WTC11 (cell line): ENCODE data around the gene RHCG. TPM values are rescaled to one million over a fixed set of nuclear protein-coding genes. Genes with fewer than 3 reads are reported as not detected.
A peak's percentile ranks its signal among the peaks of the same experiment; 100 is the strongest.

Experiments used
- ATAC-seq: fragments of 200-7000 bp; cut with Tn5 transposase; 2 replicates; pipeline ENCODE4 v1.10.0; 2021; ENCODE audit warnings: mild to moderate bottlenecking, moderate library complexity
- CTCF ChIA-PET: fragments of 300-600 bp; sonication (Branson Sonifier 250); formaldehyde crosslinking; loops from one replicate; lab custom pipeline; 2021; ENCODE audit warnings: antibody characterized with exemption; lab: Charles Lee
- POLR2A ChIA-PET: fragments of 350-600 bp; sonication (Branson Sonifier 250); formaldehyde crosslinking; loops from one replicate; lab custom pipeline; 2021; ENCODE audit warnings: antibody characterized with exemption; lab: Charles Lee
- DNase-seq: peaks from one replicate; pipeline ENCODE4 v3.0.0; 2021; ENCODE audit warnings: low spot score
- H3K27ac Mint-ChIP-seq: 2 replicates; pipeline ENCODE4 v1.8.0; 2021; ENCODE audit warnings: mixed read lengths
- H3K27me3 Mint-ChIP-seq: 2 replicates; pipeline ENCODE4 v1.8.0; 2021; ENCODE audit warnings: low read depth, mild to moderate bottlenecking, moderate library complexity, mixed read lengths
- H3K36me3 Mint-ChIP-seq: 2 replicates; pipeline ENCODE4 v1.8.0; 2021; ENCODE audit warnings: mixed read lengths
- H3K4me1 Mint-ChIP-seq: 2 replicates; pipeline ENCODE4 v1.8.0; 2022; ENCODE audit warnings: mixed read lengths
- H3K4me3 Mint-ChIP-seq: 2 replicates; pipeline ENCODE4 v1.8.0; 2021; ENCODE audit warnings: mild to moderate bottlenecking, moderate library complexity, mixed read lengths
- H3K9me3 Mint-ChIP-seq: 2 replicates; pipeline ENCODE4 v1.8.0; 2021; ENCODE audit warnings: mixed read lengths
- ESRRA ChIP-seq: sonication (generic); formaldehyde crosslinking; IDR thresholded peaks from 2 replicates; pipeline ENCODE4 v1.8.1; 2022; ENCODE audit warnings: mild to moderate bottlenecking, missing genetic modification reagents, borderline replicate concordance
- FOXJ3 ChIP-seq: sonication (generic); formaldehyde crosslinking; IDR thresholded peaks from 2 replicates; pipeline ENCODE4 v1.9.0; 2021; ENCODE audit warnings: missing genetic modification reagents, mild to moderate bottlenecking, borderline replicate concordance
- GABPB1 ChIP-seq: sonication (generic); formaldehyde crosslinking; IDR thresholded peaks from 2 replicates; pipeline ENCODE4 v1.8.1; 2023; ENCODE audit warnings: mild to moderate bottlenecking, missing genetic modification reagents
- JAZF1 ChIP-seq: fragments of 250-450 bp; sonication (Bioruptor Pico); IDR thresholded peaks from 2 replicates; pipeline ENCODE4 v1.9.0; 2021; ENCODE audit warnings: moderate library complexity, mild to moderate bottlenecking, inconsistent platforms
- MXD4 ChIP-seq: fragments of 250-450 bp; sonication (Bioruptor Pico); IDR thresholded peaks from 2 replicates; pipeline ENCODE4 v1.8.0; 2021; ENCODE audit warnings: mild to moderate bottlenecking, moderate library complexity, borderline replicate concordance
- SMAD4 ChIP-seq: sonication (generic); formaldehyde crosslinking; IDR thresholded peaks from 2 replicates; pipeline ENCODE4 v1.8.0; 2022; ENCODE audit warnings: mild to moderate bottlenecking, missing genetic modification reagents
- TEAD1 ChIP-seq: sonication (generic); formaldehyde crosslinking; IDR thresholded peaks from 2 replicates; pipeline ENCODE4 v1.8.0; 2022; ENCODE audit warnings: mild to moderate bottlenecking, missing genetic modification reagents
- ZNF232 ChIP-seq: sonication (generic); formaldehyde crosslinking; IDR thresholded peaks from 2 replicates; pipeline ENCODE4 v1.8.0; 2022; ENCODE audit warnings: mild to moderate bottlenecking, missing genetic modification reagents
- total RNA-seq: library from RNA; stranded (reverse); gene quantifications from 3 replicates; pipeline ENCODE4 v1.2.3, GENCODE V29; 2021
- TF ChIP-seq, protein P1 (sequence below): sonication (generic); formaldehyde crosslinking; IDR thresholded peaks from 2 replicates; pipeline ENCODE4 v1.8.1; 2023; ENCODE audit warnings: mild to moderate bottlenecking, missing genetic modification reagents, moderate library complexity
- TF ChIP-seq, protein P2 (sequence below): sonication (generic); formaldehyde crosslinking; IDR thresholded peaks from 2 replicates; pipeline ENCODE4 v1.8.0; 2022; ENCODE audit warnings: mild to moderate bottlenecking, missing genetic modification reagents
- TF ChIP-seq, protein P3 (sequence below): sonication (generic); formaldehyde crosslinking; IDR thresholded peaks from 2 replicates; pipeline ENCODE4 v1.8.1; 2022; ENCODE audit warnings: mild to moderate bottlenecking, moderate library complexity, missing genetic modification reagents
- TF ChIP-seq, protein P4 (sequence below): fragments of 250-450 bp; sonication (Bioruptor Pico); IDR thresholded peaks from 2 replicates; pipeline ENCODE4 v1.9.0; 2021; ENCODE audit warnings: mild to moderate bottlenecking
- TF ChIP-seq, protein P5 (sequence below): fragments of 250-450 bp; sonication (Bioruptor Pico); conservative IDR thresholded peaks from 2 replicates; pipeline ENCODE4 v1.9.0; 2021; ENCODE audit warnings: mild to moderate bottlenecking

Gene RHCG
- total RNA-seq, 1 experiment from 2014 or later = 0.31 TPM

DNA sequence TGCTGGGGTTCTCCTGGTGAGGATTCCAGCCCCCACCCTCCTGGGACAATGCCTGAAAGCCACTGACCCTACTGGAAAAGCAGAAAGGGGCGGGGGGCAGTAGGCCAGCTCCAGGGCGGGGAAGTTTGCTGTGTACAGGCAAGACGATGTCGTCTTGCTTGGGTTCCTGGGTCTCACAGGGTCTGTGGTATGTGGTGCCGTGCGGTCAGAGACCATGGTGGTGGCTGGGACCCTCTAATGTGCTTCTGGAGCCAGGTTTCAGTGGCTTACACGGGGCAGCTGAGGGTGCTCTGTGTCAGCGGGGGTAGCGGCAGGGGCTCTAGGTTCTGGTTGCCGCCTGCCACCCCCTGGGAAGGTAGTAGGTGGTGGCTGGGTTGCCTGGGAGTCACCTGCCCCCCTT, 54.2 kb downstream of the RHCG start:
- ATAC-seq = no peak
- no peaks in the 10 kb centered on the region for H3K36me3 Mint-ChIP-seq
- POLR2A ChIA-PET = no interaction called here
- CTCF ChIA-PET = interaction anchor here (0.6 to 10.3 kb wide), 42 partner anchors 8 to 133 kb away, joined by 3 to 142 read pairs (median 6); partner anchors contain the start of genes POLG, RHCG and TICRR
- peaks cover 32% of the 10 kb centered on the region for H3K27me3 Mint-ChIP-seq
- no peak for DNase-seq
- no peak overlapping the region for H3K4me3 Mint-ChIP-seq
- H3K4me1 Mint-ChIP-seq = peaks cover 29% of the 10 kb centered on the region
- TF ChIP-seq MXD4 (CRISPR knock-in tag) (no peak), TEAD1 (CRISPR knock-in tag) (no peak)
- TF ChIP-seq, protein P1, sequence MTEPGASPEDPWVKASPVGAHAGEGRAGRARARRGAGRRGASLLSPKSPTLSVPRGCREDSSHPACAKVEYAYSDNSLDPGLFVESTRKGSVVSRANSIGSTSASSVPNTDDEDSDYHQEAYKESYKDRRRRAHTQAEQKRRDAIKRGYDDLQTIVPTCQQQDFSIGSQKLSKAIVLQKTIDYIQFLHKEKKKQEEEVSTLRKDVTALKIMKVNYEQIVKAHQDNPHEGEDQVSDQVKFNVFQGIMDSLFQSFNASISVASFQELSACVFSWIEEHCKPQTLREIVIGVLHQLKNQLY (CRISPR knock-in tag) = no peak
- no peaks in the 10 kb centered on the region for H3K9me3 Mint-ChIP-seq
- H3K27ac Mint-ChIP-seq = no peak overlapping the region

DNA sequence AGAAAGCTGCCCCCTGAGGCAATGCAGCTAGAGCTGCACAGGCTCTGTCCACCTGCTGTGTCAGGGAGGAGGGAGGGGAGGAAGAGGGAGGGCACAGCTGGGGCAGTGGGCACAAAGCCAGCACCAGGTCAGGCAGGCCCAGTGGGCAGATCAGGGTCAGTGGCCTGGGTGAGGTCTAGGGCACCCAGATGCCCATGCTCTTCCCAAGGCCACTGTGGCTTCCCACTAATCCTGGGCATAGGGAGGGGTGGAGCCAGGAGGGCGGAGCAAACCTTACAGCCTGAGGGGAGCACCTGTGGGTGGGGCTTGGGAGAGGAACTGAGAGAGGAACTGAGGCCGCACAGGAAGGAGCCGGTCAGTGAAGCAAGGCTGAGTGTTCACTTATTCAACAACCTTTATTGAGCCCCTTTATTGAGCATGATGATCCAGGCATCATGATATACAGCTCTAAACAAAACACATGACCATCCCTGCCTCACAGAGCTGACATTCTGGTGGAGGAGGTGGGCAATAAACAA, 55.0 kb downstream of the RHCG start:
- peaks cover 29% of the 10 kb centered on the region for H3K4me1 Mint-ChIP-seq
- DNase-seq (no peak), ATAC-seq (peak; percentile 10; the same call in 1 of the 2 replicates)
- H3K4me3 Mint-ChIP-seq = no peak overlapping the region
- H3K36me3 Mint-ChIP-seq = no peaks in the 10 kb centered on the region
- TF ChIP-seq, protein P2, sequence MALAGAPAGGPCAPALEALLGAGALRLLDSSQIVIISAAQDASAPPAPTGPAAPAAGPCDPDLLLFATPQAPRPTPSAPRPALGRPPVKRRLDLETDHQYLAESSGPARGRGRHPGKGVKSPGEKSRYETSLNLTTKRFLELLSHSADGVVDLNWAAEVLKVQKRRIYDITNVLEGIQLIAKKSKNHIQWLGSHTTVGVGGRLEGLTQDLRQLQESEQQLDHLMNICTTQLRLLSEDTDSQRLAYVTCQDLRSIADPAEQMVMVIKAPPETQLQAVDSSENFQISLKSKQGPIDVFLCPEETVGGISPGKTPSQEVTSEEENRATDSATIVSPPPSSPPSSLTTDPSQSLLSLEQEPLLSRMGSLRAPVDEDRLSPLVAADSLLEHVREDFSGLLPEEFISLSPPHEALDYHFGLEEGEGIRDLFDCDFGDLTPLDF (CRISPR knock-in tag) = no peak
- no peak for TF ChIP-seq SMAD4 (CRISPR knock-in tag)
- no peak for TF ChIP-seq JAZF1 (CRISPR knock-in tag)
- TF ChIP-seq, protein P1 (CRISPR knock-in tag) = no peak
- TF ChIP-seq, protein P3, sequence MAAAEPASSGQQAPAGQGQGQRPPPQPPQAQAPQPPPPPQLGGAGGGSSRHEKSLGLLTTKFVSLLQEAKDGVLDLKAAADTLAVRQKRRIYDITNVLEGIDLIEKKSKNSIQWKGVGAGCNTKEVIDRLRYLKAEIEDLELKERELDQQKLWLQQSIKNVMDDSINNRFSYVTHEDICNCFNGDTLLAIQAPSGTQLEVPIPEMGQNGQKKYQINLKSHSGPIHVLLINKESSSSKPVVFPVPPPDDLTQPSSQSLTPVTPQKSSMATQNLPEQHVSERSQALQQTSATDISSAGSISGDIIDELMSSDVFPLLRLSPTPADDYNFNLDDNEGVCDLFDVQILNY (CRISPR knock-in tag) = no peak
- no peak for TF ChIP-seq GABPB1 (CRISPR knock-in tag)
- no peak for TF ChIP-seq ZNF232 (CRISPR knock-in tag)
- TF ChIP-seq, protein P4, sequence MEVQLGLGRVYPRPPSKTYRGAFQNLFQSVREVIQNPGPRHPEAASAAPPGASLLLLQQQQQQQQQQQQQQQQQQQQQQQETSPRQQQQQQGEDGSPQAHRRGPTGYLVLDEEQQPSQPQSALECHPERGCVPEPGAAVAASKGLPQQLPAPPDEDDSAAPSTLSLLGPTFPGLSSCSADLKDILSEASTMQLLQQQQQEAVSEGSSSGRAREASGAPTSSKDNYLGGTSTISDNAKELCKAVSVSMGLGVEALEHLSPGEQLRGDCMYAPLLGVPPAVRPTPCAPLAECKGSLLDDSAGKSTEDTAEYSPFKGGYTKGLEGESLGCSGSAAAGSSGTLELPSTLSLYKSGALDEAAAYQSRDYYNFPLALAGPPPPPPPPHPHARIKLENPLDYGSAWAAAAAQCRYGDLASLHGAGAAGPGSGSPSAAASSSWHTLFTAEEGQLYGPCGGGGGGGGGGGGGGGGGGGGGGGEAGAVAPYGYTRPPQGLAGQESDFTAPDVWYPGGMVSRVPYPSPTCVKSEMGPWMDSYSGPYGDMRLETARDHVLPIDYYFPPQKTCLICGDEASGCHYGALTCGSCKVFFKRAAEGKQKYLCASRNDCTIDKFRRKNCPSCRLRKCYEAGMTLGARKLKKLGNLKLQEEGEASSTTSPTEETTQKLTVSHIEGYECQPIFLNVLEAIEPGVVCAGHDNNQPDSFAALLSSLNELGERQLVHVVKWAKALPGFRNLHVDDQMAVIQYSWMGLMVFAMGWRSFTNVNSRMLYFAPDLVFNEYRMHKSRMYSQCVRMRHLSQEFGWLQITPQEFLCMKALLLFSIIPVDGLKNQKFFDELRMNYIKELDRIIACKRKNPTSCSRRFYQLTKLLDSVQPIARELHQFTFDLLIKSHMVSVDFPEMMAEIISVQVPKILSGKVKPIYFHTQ = no peak
- TF ChIP-seq, protein P5, sequence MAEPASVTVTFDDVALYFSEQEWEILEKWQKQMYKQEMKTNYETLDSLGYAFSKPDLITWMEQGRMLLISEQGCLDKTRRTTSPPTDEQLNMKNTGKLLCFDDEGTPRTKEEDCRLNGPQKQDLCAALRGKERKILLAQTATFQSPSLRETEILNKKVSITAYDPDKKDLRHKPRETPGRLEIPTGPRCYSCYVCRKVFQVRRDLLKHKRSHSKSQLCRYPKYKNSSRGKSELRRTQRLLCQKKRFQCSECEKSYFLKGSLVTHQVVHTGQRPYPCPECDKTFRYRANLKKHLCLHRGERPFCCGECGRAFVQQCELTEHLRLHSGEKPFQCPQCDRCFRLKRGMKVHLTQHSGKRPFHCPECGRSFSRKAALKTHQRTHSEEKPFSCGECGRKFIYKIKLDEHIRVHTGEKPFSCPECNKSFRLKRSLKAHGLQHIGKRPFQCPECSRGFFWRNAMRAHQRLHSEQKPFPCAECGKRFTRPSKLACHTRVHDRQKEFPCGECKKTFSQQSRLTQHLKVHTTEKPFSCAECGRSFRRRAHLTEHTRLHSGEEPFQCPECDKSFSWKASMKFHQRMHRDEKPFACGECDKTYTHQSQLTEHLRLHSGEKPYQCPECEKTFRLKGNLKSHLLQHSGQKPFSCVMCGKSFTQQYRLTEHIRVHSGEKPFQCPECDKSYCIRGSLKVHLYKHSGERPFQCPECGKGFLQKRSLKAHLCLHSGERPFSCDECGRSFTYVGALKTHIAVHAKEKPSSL (CRISPR knock-in tag) = no peak
- no peak for TF ChIP-seq ESRRA (CRISPR knock-in tag)
- no peak for TF ChIP-seq FOXJ3 (CRISPR knock-in tag)
- CTCF ChIA-PET = interaction anchor here (0.6 to 10.3 kb wide), 13 partner anchors 7 to 95 kb away, joined by 3 to 142 read pairs (median 42); partner anchors contain the start of gene RHCG
- no peak overlapping the region for H3K27ac Mint-ChIP-seq
- peaks cover 36% of the 10 kb centered on the region for H3K27me3 Mint-ChIP-seq
- POLR2A ChIA-PET = no interaction called here
- H3K9me3 Mint-ChIP-seq = no peaks in the 10 kb centered on the region
